Measurements from ENCODE around the gene DNAJC21. TPM values are rescaled to one million over a fixed set of nuclear protein-coding genes. Genes with fewer than 3 reads are reported as not detected.

DNAJC21 gene
- total RNA-seq, 1 experiment from 2014 or later, result 34.7 TPM

DNA sequence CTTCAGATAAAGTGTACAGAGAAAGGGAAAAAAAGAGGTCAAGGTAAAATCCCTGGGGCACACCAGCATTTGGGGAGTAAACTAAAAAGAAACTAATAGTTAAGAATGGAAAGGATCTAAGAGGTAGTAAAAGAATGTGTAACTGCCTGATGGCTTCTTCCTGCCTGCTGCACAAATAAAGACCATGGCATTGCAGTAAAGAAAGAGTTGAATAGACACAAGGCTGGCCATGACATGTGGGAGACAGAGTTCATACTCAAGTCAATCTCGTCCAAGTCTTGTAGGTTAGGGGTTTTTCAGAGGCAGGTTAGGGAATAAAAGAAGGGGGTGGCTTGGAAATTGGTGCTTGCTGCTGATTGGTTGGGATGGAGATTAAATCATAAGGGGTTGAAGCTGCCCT is 57.6 kb downstream of the DNAJC21 start:
- BruUV-seq (replicated peaks), result no TSS peak
- Histone ChIP-seq H3K36me3 (ENCODE audit: control insufficient read depth in 1 of 2, insufficient read depth in 2 of 2, low read length in 2 of 2) (no peaks in the 10 kb centered on the region; a peak in 1 of 4 replicates), H3K27ac (ENCODE audit: low read depth, low read length) (no peak overlapping the region), H3K4me1 (ENCODE audit: control insufficient read depth in 1 of 2, insufficient read depth in 2 of 2, low read length in 2 of 2) (no peaks in the 10 kb centered on the region), H3K79me2 (ENCODE audit: insufficient read depth, low read length) (no peaks in the 10 kb centered on the region), H3K4me2 (ENCODE audit: low read length) (no peak overlapping the region), H4K20me1 (ENCODE audit: insufficient read depth) (no peaks in the 10 kb centered on the region), H3K4me3 (replicated peaks in 1 of 2; ENCODE audit: low read depth in 1 of 2, low read length in 2 of 2) (no peak overlapping the region), H2AFZ (ENCODE audit: low read depth, low read length, poor library complexity, severe bottlenecking) (no peak overlapping the region), H3K9me3 (ENCODE audit: control insufficient read depth in 1 of 2, insufficient read depth in 1 of 2, low read depth in 1 of 2, low read length in 2 of 2) (peaks cover 3 to 8% of the 10 kb centered on the region in 2 experiments; a peak in 3 of 4 replicates), H3K27me3 (ENCODE audit: insufficient read depth, low read length) (no peaks in the 10 kb centered on the region), H3K9me2 (ENCODE audit: insufficient read depth) (no peaks in the 10 kb centered on the region), H3K9ac (ENCODE audit: low read length) (no peak overlapping the region)
- POLR2A ChIA-PET, result no interaction called here
- DNase-seq (ENCODE audit: low read depth, low spot score), result no peak
- RAD21 ChIA-PET (ENCODE audit: low non-redundant PET in 1 of 2, low total read pairs in 2 of 2, uncharacterized antibody in 2 of 2, unreplicated experiment in 2 of 2), result no interaction called here
- intact Hi-C loops (cut with micrococcal nuclease), result no loop called here
- TF ChIP-seq, protein P1, sequence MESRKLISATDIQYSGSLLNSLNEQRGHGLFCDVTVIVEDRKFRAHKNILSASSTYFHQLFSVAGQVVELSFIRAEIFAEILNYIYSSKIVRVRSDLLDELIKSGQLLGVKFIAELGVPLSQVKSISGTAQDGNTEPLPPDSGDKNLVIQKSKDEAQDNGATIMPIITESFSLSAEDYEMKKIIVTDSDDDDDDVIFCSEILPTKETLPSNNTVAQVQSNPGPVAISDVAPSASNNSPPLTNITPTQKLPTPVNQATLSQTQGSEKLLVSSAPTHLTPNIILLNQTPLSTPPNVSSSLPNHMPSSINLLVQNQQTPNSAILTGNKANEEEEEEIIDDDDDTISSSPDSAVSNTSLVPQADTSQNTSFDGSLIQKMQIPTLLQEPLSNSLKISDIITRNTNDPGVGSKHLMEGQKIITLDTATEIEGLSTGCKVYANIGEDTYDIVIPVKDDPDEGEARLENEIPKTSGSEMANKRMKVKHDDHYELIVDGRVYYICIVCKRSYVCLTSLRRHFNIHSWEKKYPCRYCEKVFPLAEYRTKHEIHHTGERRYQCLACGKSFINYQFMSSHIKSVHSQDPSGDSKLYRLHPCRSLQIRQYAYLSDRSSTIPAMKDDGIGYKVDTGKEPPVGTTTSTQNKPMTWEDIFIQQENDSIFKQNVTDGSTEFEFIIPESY (IDR thresholded peaks at IDR 0.05; ENCODE audit: extremely low read depth, insufficient replicate concordance, low read length), result no peak
- no peak for ATAC-seq
- CTCF ChIA-PET, result no interaction called here

DNA sequence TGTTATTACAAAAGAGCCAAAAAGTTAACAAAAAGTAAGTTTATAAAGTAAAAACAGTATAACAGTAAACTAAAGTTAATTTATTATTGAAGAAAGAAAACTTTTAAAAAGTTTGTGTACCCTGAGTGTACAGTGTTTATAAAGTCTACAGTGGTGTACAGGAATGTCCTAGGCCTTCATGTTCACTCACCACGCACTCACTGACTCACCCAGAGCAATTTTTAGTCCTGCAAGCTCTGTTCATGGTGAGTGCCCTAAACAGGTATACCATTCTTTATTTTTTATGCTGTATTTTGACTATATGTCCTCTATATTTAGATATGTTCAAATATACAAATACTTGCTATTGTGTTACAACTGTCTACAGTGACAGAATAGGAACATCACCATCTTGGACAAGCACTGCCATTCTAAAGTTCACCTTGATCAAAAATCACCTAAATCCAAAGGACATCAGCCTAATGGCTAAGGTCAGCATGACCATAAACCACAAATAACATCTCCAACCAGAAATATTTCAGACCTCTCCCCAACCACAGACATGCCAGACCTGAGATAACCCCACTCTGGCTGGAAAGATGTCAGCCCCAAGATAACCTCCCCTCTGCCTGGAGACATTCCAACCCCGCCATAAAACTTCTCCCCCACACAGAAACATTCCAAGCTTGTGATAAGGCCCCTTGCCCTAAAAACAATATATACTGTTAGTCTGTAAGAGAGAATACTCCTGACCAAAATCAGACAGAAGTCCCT is 62.3 kb downstream of the DNAJC21 start:
- ChIA-PET RAD21 (ENCODE audit: low non-redundant PET in 1 of 2, low total read pairs in 2 of 2, uncharacterized antibody in 2 of 2, unreplicated experiment in 2 of 2) (no interaction called here), POLR2A (no interaction called here), CTCF (no interaction called here)
- Histone ChIP-seq H3K27ac (ENCODE audit: low read depth, low read length) (no peak overlapping the region), H4K20me1 (ENCODE audit: insufficient read depth) (no peaks in the 10 kb centered on the region), H3K9me3 (ENCODE audit: control insufficient read depth in 1 of 2, insufficient read depth in 1 of 2, low read depth in 1 of 2, low read length in 2 of 2) (no peaks in the 10 kb centered on the region; a peak in 1 of 4 replicates), H3K9ac (ENCODE audit: low read length) (no peak overlapping the region), H3K36me3 (ENCODE audit: control insufficient read depth in 1 of 2, insufficient read depth in 2 of 2, low read length in 2 of 2) (no peaks in the 10 kb centered on the region), H2AFZ (ENCODE audit: low read depth, low read length, poor library complexity, severe bottlenecking) (no peak overlapping the region), H3K4me2 (ENCODE audit: low read length) (no peak overlapping the region), H3K27me3 (ENCODE audit: insufficient read depth, low read length) (peaks cover 15% of the 10 kb centered on the region), H3K4me3 (replicated peaks in 1 of 2; ENCODE audit: low read depth in 1 of 2, low read length in 2 of 2) (no peak overlapping the region), H3K4me1 (ENCODE audit: control insufficient read depth in 1 of 2, insufficient read depth in 2 of 2, low read length in 2 of 2) (no peaks in the 10 kb centered on the region), H3K9me2 (ENCODE audit: insufficient read depth) (no peaks in the 10 kb centered on the region), H3K79me2 (ENCODE audit: insufficient read depth, low read length) (no peaks in the 10 kb centered on the region)
- ATAC-seq (no peak), DNase-seq (ENCODE audit: low read depth, low spot score) (no peak)
- BruUV-seq (replicated peaks), result no TSS peak
- intact Hi-C loops (cut with micrococcal nuclease), result no loop called here
- TF ChIP-seq, protein P2, sequence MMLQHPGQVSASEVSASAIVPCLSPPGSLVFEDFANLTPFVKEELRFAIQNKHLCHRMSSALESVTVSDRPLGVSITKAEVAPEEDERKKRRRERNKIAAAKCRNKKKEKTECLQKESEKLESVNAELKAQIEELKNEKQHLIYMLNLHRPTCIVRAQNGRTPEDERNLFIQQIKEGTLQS (IDR thresholded peaks at IDR 0.05), result no peak
- no peak for TF ChIP-seq ZNF274 (IDR thresholded peaks at IDR 0.05; ENCODE audit: low read depth, low read length)
- TF ChIP-seq ELF1 (IDR thresholded peaks at IDR 0.05; ENCODE audit: borderline replicate concordance, low read depth), result no peak
- no peak for TF ChIP-seq POLR2A (IDR thresholded peaks at IDR 0.05; ENCODE audit: borderline replicate concordance, extremely low read depth, insufficient read depth, insufficient read length)
- no peak for TF ChIP-seq CBX3 (IDR thresholded peaks at IDR 0.05; ENCODE audit: low read depth)
- no peak for TF ChIP-seq TCF7L2 (IDR thresholded peaks at IDR 0.05; ENCODE audit: borderline replicate concordance, extremely low read depth, insufficient read depth, insufficient read length)
- no peak for TF ChIP-seq RAD21 (IDR thresholded peaks at IDR 0.05; ENCODE audit: low read depth)
- TF ChIP-seq POLR2AphosphoS5 (IDR thresholded peaks at IDR 0.05; ENCODE audit: low read depth, low read length), result no peak
- no peak for TF ChIP-seq EZH2 (IDR thresholded peaks at IDR 0.05)
- TF ChIP-seq SRF (IDR thresholded peaks at IDR 0.05; ENCODE audit: low read depth), result no peak
- no peak for TF ChIP-seq JUND (IDR thresholded peaks at IDR 0.05)
- TF ChIP-seq ZFX (IDR thresholded peaks at IDR 0.05), result no peak
- TF ChIP-seq SIN3A (IDR thresholded peaks at IDR 0.05; ENCODE audit: low read depth), result no peak
- TF ChIP-seq, protein P1 (IDR thresholded peaks at IDR 0.05; ENCODE audit: extremely low read depth, insufficient replicate concordance, low read length), result no peak
